OCI-M1 (cell line): ENCODE data around the gene CDX2.

Source experiments
- DNase-seq: peaks from one replicate; lab custom pipeline; 2025; lab: John Stamatoyannopoulos, UW

The CDX2 gene

GRCh38 chr13:27979001-27979643 is 10.0 kb upstream of the CDX2 start:
- no peak for DNase-seq

GRCh38 chr13:27978301-27978968 is 9.3 kb upstream of the CDX2 start:
- no peak for DNase-seq

- no peak for DNase-seq
Measured at GRCh38 chr13:27977476-27978300, 8.6 kb upstream of the CDX2 start.

DNA sequence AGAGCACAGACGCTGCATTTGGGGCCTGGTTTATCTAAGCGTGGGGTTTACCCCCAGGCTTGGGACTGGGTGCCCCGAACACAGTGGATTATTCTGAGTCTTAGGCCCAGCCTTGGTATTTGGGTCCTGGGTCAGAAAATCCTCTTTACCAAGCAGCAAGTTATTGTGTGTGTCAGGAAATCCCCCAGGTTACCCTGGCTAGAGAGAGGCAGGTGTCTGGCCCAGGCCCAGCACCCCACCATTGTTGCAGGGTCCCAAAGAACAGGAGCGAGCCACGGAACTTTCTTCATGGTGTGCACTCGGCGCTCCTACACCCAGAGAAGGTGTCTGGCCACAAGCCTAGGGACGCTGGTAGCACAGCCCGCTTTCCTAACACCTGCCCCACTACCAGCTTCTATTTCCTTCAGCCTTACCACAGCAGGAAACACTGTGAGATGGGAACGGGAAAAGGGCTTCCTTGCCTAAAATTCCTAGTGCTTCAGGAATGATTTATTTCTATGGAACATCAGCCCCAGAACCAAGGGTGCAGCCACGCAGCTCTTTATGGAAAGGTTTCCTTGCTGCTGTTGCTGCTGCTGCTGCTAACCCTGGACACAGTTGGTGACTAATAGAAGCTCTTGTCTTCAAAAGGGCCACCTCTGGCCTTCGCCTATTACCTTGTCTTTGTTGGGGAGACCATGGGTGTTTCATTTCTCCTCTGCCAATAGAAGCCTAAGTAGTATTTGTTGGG is 7.4 kb upstream of the CDX2 start:
- no peak for DNase-seq

DNA sequence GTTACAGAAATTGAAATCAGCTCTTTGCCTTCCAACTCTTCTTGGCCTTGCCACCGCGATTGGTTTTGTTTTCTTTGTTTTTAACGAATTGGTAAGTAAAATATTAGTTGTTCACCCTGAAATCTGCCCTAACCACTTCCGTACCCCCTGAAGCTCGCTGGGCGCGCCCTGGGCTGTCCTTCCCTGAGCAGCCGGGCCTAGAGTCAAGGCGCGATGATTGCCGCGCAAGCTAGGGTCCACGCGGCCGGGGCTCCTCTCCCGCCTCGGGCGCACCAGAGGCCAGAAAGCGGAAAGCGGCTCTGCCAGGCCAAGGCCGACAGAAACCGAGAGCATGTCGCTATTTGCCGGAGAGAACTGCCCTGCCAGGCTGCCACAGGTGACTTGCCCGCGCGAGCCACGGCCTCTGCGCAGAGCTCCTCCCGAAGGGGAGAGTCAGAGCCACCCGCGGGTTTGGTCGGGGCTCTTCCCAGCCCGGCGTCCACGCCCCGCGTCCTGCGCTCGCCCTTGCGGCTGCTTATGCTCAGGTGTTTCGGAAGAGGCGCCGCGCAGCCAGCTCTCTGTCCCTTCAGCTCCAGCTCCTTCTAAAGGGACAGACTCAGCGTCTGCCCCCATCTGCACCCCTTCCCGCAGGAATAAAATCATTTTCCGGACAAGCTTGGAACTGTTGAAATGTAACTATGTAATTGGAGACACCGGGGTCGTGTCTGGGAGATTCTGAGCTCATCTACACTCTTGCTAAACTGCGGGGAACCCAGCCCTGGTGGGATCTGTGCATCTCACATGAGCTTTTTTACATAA is 6.6 kb upstream of the CDX2 start:
- no peak for DNase-seq

GRCh38 chr13:27973961-27974662 is 5.0 kb upstream of the CDX2 start:
- DNase-seq, result no peak

- DNase-seq, result no peak
Measured at GRCh38 chr13:27973291-27973690, 4.2 kb upstream of the CDX2 start.

- DNase-seq, result no peak
Measured at GRCh38 chr13:27972478-27972820, 3.3 kb upstream of the CDX2 start.

GRCh38 chr13:27971776-27972477 is 2.8 kb upstream of the CDX2 start:
- no peak for DNase-seq

GRCh38 chr13:27971236-27971645 is 2.1 kb upstream of the CDX2 start:
- no peak for DNase-seq

DNA sequence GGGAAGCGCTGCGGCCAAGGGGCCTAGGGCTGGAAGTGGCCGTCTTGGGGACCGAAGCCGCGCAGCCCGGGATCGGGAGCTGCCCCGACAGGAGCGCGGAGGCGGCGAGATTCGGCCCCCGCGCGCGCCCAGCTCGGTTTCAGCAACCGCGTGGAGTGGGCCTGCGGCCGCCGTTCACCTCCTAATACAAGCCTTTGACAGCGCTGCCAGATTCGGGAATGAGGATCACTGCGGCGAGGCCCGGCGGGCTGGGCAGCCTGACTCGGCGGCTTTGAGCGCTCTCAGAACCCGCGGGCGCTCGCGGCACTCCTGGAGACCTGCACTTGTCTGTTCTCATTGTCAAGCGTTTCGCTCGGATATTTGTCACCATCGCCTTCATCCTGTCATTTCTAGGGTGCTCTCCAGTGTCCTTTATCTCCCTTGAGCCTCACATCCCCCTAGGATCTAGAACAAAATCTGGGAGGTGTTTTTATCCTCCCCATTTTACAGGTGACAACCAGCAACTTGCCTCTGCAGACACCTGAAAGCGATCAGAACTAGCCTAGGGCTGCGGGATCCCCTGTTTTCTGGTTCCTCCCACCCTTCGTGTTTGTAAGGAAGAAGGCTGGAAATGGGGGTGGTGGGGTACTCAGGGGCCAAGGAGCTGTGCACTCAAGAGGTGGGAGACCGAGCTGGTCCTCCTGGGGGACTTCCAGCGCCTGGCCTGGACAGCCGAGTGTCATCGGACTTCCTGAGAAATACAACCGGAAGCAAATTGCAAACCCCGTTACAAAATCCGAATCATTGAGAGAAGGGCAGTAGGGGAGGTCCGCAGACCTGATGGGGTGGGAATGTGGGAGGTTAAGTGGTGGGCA is 1.5 kb upstream of the CDX2 start:
- DNase-seq, result no peak

- DNase-seq, result no peak
Measured at GRCh38 chr13:27969866-27970229, 733 bp upstream of the CDX2 start.

- DNase-seq, result no peak
Measured at GRCh38 chr13:27968316-27969081, 616 bp downstream of the CDX2 start.

DNA sequence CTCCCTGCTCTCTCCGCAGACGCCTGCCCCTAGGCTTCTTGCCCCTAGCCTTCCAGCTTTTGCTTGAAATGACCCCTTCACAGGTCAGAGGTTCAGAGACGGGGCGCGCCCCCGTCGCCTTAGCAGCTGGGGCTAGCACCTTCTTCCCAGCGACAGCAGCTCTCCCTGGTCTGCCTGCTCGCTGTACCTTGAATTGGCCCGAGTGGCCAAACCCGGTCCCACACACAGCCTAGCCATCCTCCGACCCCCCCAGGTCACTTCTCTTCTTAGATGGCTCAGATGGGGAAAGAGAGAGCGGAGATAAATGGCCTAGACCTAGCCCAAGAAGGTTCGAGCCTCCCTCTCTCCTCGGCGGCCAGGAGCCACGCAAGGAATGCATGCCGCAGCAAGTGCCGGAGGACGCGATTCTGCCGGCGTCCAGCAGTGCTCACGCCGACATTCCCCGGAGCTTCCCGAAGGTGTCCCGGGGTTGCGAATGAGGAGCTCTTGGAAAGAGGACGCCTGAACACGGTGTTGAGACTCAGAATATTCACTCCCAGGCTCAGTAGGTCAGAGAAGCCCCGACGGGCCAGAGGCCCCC is 1.3 kb downstream of the CDX2 start:
- no peak for DNase-seq

DNA sequence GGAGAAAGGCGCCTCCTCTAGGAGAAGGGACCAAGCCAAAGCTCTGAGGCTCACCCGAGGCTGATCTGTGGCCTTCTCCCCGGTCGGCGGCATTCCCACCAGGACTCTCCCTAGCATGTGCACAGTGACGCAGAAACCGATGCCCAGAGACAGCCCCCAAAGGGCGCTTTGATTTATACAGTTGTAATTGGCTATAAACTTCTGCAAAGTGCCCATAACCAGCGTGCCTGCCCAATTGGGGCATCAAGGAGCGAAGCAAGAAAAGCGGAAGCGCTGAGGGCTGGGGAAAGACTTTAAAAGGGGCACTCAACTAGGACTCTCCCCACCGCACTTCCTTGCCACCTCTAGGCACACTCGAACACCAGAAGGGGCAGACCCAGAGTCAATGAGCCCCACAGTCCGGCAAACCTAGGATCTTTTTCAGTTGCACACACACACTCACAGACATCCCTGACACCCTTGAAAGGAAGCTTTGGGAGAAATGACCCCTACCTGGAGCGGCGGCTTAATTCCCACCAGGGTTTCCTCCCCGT is 1.8 kb downstream of the CDX2 start:
- DNase-seq, result no peak

DNA sequence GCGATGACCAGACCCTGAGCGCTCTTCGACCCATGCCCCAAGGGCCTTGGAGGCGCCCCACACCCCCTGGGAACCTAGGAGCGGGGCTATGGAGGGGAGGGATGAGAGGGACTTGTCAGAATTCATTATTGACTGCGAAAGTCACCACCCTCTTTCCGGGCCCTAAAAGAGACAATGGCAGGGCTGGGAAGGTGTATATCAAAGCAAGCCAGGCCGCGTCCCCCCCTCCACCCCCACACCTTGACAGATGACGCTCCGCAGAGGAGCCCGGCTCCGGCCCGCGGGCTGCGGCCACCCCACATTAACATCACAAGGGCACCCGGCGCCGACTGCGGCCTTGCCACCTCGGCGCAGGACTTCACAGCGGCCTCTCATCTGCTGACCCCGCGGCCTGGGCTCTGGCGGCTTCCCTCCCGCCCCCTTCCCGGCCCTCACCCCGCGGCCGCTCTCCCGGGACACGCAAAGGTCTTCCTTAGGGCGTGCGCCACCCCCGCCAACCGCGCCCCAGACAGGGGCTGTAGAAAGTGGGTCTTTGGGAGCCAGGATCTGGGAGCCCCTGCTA is 2.4 kb downstream of the CDX2 start:
- DNase-seq, result no peak

- no peak for DNase-seq
Measured at GRCh38 chr13:27965740-27966640, 3.1 kb downstream of the CDX2 start.
